Measurements from ENCODE around the gene NUSAP1.
"Not testable (repeated sequence)": the region's sequence is repeated elsewhere in the genome, so short reads cannot be mapped to it uniquely, and the experiment has no call there.

The NUSAP1 gene

GRCh38 chr15:41304149-41304770 is 28.4 kb upstream of the NUSAP1 start:
- Mint-ChIP-seq H3K27ac (no peak overlapping the region), H3K4me1 (peaks cover 10 to 25% of the 10 kb centered on the region in 2 donors), H3K4me3 (no peak overlapping the region), H3K36me3 (peaks cover 16 to 27% of the 10 kb centered on the region in 2 donors), H3K27me3 (no peaks in the 10 kb centered on the region), H3K9me3 (no peaks in the 10 kb centered on the region)
- DNase-seq (no peak), ATAC-seq (replicated peaks) (peak in 1 of 2 donors; percentile 31)

GRCh38 chr15:41307679-41308078 is 25.0 kb upstream of the NUSAP1 start:
- H3K4me1 Mint-ChIP-seq, result peaks cover 8 to 18% of the 10 kb centered on the region in 2 donors
- no peaks in the 10 kb centered on the region for H3K9me3 Mint-ChIP-seq
- ATAC-seq (replicated peaks), result no peak
- H3K27me3 Mint-ChIP-seq, result no peaks in the 10 kb centered on the region
- H3K4me3 Mint-ChIP-seq, result no peak overlapping the region
- DNase-seq, result no peak
- peaks cover 6 to 11% of the 10 kb centered on the region in 2 donors for H3K36me3 Mint-ChIP-seq
- H3K27ac Mint-ChIP-seq, result no peak overlapping the region

- no peak for DNase-seq
- Mint-ChIP-seq H3K27ac (no peak overlapping the region), H3K4me1 (peaks cover 4% of the 10 kb centered on the region in 2 donors), H3K4me3 (no peak overlapping the region), H3K9me3 (no peaks in the 10 kb centered on the region), H3K27me3 (no peaks in the 10 kb centered on the region), H3K36me3 (peaks cover 5 to 11% of the 10 kb centered on the region in 2 donors)
- no peak for ATAC-seq (replicated peaks)
Measured at GRCh38 chr15:41309226-41309905, 23.3 kb upstream of the NUSAP1 start.

- peaks cover 7 to 22% of the 10 kb centered on the region in 2 donors for H3K36me3 Mint-ChIP-seq
- not testable (repeated sequence) for H3K4me1 Mint-ChIP-seq; H3K9me3 Mint-ChIP-seq; ATAC-seq (replicated peaks); H3K27me3 Mint-ChIP-seq; H3K27ac Mint-ChIP-seq; H3K4me3 Mint-ChIP-seq; DNase-seq
Measured at GRCh38 chr15:41320805-41321330, 11.8 kb upstream of the NUSAP1 start.

GRCh38 chr15:41323611-41324010 is 9.1 kb upstream of the NUSAP1 start:
- ATAC-seq (replicated peaks) (no peak), DNase-seq (no peak)
- Mint-ChIP-seq H3K27ac (no peak overlapping the region), H3K4me3 (no peak overlapping the region), H3K27me3 (no peaks in the 10 kb centered on the region), H3K4me1 (no peaks in the 10 kb centered on the region), H3K9me3 (no peaks in the 10 kb centered on the region), H3K36me3 (peaks cover 7 to 28% of the 10 kb centered on the region in 2 donors)

- Mint-ChIP-seq H3K4me3 (peak overlapping the region; percentile 96 to 98), H3K27me3 (no peaks in the 10 kb centered on the region), H3K9me3 (no peaks in the 10 kb centered on the region), H3K4me1 (peaks cover 13 to 25% of the 10 kb centered on the region in 2 donors), H3K27ac (peak overlapping the region; percentile 98), H3K36me3 (peaks cover 0 to 10% of the 10 kb centered on the region in 2 donors)
- no peak for ATAC-seq (replicated peaks)
- no peak for DNase-seq
Measured at GRCh38 chr15:41331281-41331680, 1.4 kb upstream of the NUSAP1 start.

- Mint-ChIP-seq H3K4me1 (peaks cover 13 to 25% of the 10 kb centered on the region in 2 donors), H3K36me3 (peaks cover 0 to 5% of the 10 kb centered on the region in 2 donors), H3K27ac (peak overlapping the region; percentile 98), H3K9me3 (no peaks in the 10 kb centered on the region), H3K27me3 (no peaks in the 10 kb centered on the region), H3K4me3 (peak overlapping the region; percentile 96 to 98)
- DNase-seq (no peak), ATAC-seq (replicated peaks) (no peak)
Measured at GRCh38 chr15:41331833-41332193, 868 bp upstream of the NUSAP1 start.

- Mint-ChIP-seq H3K27me3 (no peaks in the 10 kb centered on the region), H3K27ac (peak overlapping the region; percentile 98), H3K4me3 (peak overlapping the region; percentile 96 to 98), H3K9me3 (no peaks in the 10 kb centered on the region), H3K36me3 (peaks cover 0 to 4% of the 10 kb centered on the region in 2 donors), H3K4me1 (peaks cover 13 to 32% of the 10 kb centered on the region in 2 donors)
- ATAC-seq (replicated peaks) (peak; percentile 24 to 33), DNase-seq (no peak)
Measured at GRCh38 chr15:41333026-41333562, 413 bp downstream of the NUSAP1 start.

GRCh38 chr15:41334293-41335120 is 1.8 kb downstream of the NUSAP1 start:
- ATAC-seq (replicated peaks) (no peak), DNase-seq (no peak)
- Mint-ChIP-seq H3K27me3 (no peaks in the 10 kb centered on the region), H3K4me1 (peaks cover 15 to 32% of the 10 kb centered on the region in 2 donors), H3K4me3 (peak overlapping the region; percentile 63 to 76), H3K9me3 (no peaks in the 10 kb centered on the region), H3K27ac (peak overlapping the region; percentile 56), H3K36me3 (no peaks in the 10 kb centered on the region)

- ATAC-seq (replicated peaks) (no peak), DNase-seq (no peak)
- Mint-ChIP-seq H3K27ac (peak overlapping the region; percentile 56), H3K36me3 (peaks cover 4 to 12% of the 10 kb centered on the region in 2 donors), H3K4me1 (peaks cover 18 to 29% of the 10 kb centered on the region in 2 donors), H3K4me3 (no peak overlapping the region), H3K27me3 (no peaks in the 10 kb centered on the region), H3K9me3 (no peaks in the 10 kb centered on the region)
Measured at GRCh38 chr15:41336549-41336948, 3.9 kb downstream of the NUSAP1 start.

- ATAC-seq (replicated peaks), result no peak
- no peak overlapping the region for H3K4me3 Mint-ChIP-seq
- peaks cover 7 to 13% of the 10 kb centered on the region in 2 donors for H3K36me3 Mint-ChIP-seq
- H3K4me1 Mint-ChIP-seq, result peaks cover 13 to 24% of the 10 kb centered on the region in 2 donors
- H3K27me3 Mint-ChIP-seq, result no peaks in the 10 kb centered on the region
- DNase-seq, result no peak
- H3K9me3 Mint-ChIP-seq, result no peaks in the 10 kb centered on the region
- no peak overlapping the region for H3K27ac Mint-ChIP-seq
Measured at GRCh38 chr15:41337047-41337446, 4.4 kb downstream of the NUSAP1 start.

GRCh38 chr15:41337631-41338522 is 5.2 kb downstream of the NUSAP1 start:
- Mint-ChIP-seq H3K4me3 (no peak overlapping the region), H3K36me3 (peaks cover 8 to 13% of the 10 kb centered on the region in 2 donors), H3K4me1 (peaks cover 11 to 16% of the 10 kb centered on the region in 2 donors), H3K27ac (no peak overlapping the region), H3K27me3 (no peaks in the 10 kb centered on the region), H3K9me3 (no peaks in the 10 kb centered on the region)
- DNase-seq, result no peak
- ATAC-seq (replicated peaks), result no peak

- no peak for DNase-seq
- Mint-ChIP-seq H3K27ac (no peak overlapping the region), H3K36me3 (peaks cover 8 to 13% of the 10 kb centered on the region in 2 donors), H3K4me3 (no peak overlapping the region), H3K9me3 (no peaks in the 10 kb centered on the region), H3K4me1 (peaks cover 6 to 7% of the 10 kb centered on the region in 2 donors), H3K27me3 (no peaks in the 10 kb centered on the region)
- ATAC-seq (replicated peaks), result no peak
Measured at GRCh38 chr15:41340189-41340695, 7.6 kb downstream of the NUSAP1 start.

Measured in stimulated activated naive B cell treated with anti-CD40 and anti-IgM and Interleukin-4, amounts not matched to agents 10 μg/mL and 1 μg/mL and 100 μg/mL, for 72 hours (primary cell).